Tibial artery (tissue), 4 donors: Measurements from ENCODE around the gene P2RY4.

Experiments
- DNase-seq, 2 donors: peaks; one replicate each; pipeline ENCODE4 v3.0.0-alpha.2; 2019
- H3K27ac ChIP-seq, 2 donors: fragments of 200-600 bp; sonication (generic) in 1 of 2; 1 replicate in 1 of 2; 2 replicates in 1 of 2; pipeline ENCODE4 v1.5.1; 2018 to 2019; ENCODE audit warnings: mild to moderate bottlenecking in 1 of 2
- H3K27me3 ChIP-seq, 2 donors: fragments of 200-600 bp; sonication (generic) in 1 of 2; one replicate each; pipeline versions ENCODE4 v1.5.1 to v1.6.0; 2016 to 2019
- H3K36me3 ChIP-seq, 3 donors: fragments of 200-600 bp; sonication (generic) in 2 of 3; one replicate each; pipeline ENCODE4 v1.5.1; 2016 to 2019; ENCODE audit warnings: mild to moderate bottlenecking in 2 of 3
- H3K4me1 ChIP-seq, 4 donors: fragments of 200-600 bp; sonication (generic) in 2 of 4; 1 replicate in 3 of 4; 2 replicates in 1 of 4; pipeline ENCODE4 v1.5.1; 2016 to 2019
- H3K4me3 ChIP-seq, 2 donors: fragments of 200-600 bp; sonication (generic) in 1 of 2; 1 replicate in 1 of 2; 2 replicates in 1 of 2; pipeline ENCODE4 v1.5.1; 2018 to 2019; ENCODE audit warnings: mild to moderate bottlenecking in 2 of 2
- H3K9me3 ChIP-seq, 3 donors: fragments of 200-600 bp; sonication (generic) in 1 of 3; one replicate each; pipeline ENCODE4 v1.5.1; 2016 to 2019
- intact Hi-C: fragments of 100-400 bp; cut with DNase I; formaldehyde crosslinking; loops from one replicate; pipeline ENCODE4 v1.15.0; 2023; ENCODE audit warnings: low total_unique reads
- TF ChIP-seq, protein P1 (sequence below), 2 experiments: fragments of 200-600 bp in 1 of 2; fragments of 450-650 bp in 1 of 2; IDR thresholded peaks; one replicate each; pipeline ENCODE4 v1.5.1; 2017 to 2019; ENCODE audit warnings: antibody characterized with exemption in 2 of 2, mild to moderate bottlenecking in 1 of 2, moderate library complexity in 1 of 2

Gene P2RY4

DNA sequence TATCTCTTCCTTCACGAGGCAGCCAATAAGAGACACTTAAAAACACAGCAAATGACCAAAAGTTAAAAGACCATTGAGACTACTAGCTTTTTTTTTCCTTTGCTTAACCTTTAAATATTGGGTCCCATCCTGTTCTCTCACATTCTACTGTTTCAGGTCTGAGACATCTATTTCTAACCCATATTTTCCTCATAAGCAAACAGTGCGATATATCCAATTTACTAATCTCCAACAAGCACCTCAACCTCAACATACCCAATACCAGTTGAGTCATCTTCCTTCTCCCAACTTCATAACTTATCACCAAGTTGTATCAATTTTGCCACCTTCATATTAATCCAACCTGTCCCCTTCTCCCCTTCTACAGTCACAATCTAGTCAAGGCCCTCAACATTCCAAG, 18.5 kb downstream of the P2RY4 start:
- TF ChIP-seq, protein P1, sequence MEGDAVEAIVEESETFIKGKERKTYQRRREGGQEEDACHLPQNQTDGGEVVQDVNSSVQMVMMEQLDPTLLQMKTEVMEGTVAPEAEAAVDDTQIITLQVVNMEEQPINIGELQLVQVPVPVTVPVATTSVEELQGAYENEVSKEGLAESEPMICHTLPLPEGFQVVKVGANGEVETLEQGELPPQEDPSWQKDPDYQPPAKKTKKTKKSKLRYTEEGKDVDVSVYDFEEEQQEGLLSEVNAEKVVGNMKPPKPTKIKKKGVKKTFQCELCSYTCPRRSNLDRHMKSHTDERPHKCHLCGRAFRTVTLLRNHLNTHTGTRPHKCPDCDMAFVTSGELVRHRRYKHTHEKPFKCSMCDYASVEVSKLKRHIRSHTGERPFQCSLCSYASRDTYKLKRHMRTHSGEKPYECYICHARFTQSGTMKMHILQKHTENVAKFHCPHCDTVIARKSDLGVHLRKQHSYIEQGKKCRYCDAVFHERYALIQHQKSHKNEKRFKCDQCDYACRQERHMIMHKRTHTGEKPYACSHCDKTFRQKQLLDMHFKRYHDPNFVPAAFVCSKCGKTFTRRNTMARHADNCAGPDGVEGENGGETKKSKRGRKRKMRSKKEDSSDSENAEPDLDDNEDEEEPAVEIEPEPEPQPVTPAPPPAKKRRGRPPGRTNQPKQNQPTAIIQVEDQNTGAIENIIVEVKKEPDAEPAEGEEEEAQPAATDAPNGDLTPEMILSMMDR (IDR thresholded peaks at IDR 0.05) = no peak
- no peaks in the 10 kb centered on the region for H3K9me3 ChIP-seq
- H3K27ac ChIP-seq = no peak overlapping the region
- no peaks in the 10 kb centered on the region for H3K27me3 ChIP-seq
- no peaks in the 10 kb centered on the region for H3K36me3 ChIP-seq
- DNase-seq = no peak
- intact Hi-C loops = no loop called here
- H3K4me1 ChIP-seq = no peaks in the 10 kb centered on the region
- H3K4me3 ChIP-seq = no peak overlapping the region

DNA sequence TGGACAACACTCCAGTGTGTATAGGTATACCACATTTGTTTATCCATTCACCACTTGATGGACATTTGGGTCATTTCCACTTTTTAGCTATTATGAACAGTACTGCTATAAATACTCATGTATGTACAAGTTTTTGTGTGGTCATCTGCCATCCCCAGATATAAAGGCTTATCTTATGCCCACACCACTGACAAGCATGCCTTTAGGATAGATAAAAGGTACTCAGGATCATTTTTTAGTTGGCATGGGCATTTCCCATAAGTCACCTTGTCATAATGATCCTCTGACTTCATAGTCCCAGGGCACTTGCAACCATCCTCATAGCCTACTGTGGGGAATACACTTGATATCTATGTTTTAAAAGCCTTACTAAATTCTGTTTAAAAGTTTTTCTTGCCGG, 19.3 kb downstream of the P2RY4 start:
- intact Hi-C loops = no loop called here
- DNase-seq = no peak
- no peak overlapping the region for H3K27ac ChIP-seq
- TF ChIP-seq, protein P1 (IDR thresholded peaks at IDR 0.05) = no peak
- no peaks in the 10 kb centered on the region for H3K9me3 ChIP-seq
- no peaks in the 10 kb centered on the region for H3K4me1 ChIP-seq
- H3K27me3 ChIP-seq = no peaks in the 10 kb centered on the region
- H3K36me3 ChIP-seq = no peaks in the 10 kb centered on the region
- no peak overlapping the region for H3K4me3 ChIP-seq

DNA sequence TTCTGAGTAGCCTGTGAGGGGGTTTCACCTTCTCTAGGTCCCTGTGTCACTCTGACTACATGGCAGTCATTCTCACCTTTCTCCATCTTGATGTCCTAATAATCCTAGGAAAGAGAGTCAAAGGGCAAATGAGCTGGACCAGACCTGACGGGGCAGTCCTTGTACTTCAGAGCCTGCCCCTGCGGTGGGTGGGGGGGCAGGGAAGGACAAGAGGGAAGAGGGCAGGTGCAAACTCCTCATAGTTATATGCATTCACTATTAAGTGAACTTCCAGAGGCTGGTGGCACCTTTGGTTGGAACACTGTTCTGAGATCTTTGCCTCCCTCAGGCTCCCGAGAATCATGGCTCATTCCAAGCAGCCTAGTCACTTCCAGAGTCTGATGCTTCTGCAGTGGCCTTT, 25.6 kb downstream of the P2RY4 start, which contains the start of gene AWAT1:
Gene AWAT1 (plus strand): TSS at position 301 of the 400 bp plus-strand sequence. CDS start 41 bp downstream, at position 342.
- intact Hi-C loops = no loop called here
- TF ChIP-seq, protein P1 (IDR thresholded peaks at IDR 0.05) = no peak
- H3K4me3 ChIP-seq = no peak within 1 kb of the TSS
- H3K27me3 ChIP-seq = no peaks in the 10 kb centered on the region
- no peak for DNase-seq
- H3K9me3 ChIP-seq = no peaks in the 10 kb centered on the region
- no peaks in the 10 kb centered on the region for H3K36me3 ChIP-seq
- H3K4me1 ChIP-seq = no peaks in the 10 kb centered on the region
- no peak within 1 kb of the TSS for H3K27ac ChIP-seq

DNA sequence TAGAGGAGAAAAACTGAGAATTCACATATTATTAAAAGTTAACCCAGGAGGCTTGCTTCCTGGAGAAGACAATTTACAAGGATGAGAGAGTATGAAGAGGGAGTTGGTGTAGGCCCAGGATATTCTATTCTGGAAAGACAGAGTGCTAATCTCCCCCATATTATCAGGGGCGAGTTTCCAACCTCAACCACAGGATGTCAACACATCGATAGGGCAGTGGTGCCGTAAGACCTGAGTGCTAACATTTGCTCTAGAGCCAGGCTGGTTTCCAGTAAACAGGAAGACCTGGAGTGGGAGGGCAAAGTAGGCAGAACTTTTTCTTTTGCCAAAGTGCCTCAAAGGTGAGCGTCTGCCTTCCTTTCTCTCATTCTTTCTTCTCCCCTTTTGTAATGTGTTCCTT, 28.3 kb downstream of the P2RY4 start:
- no peak for DNase-seq
- Histone ChIP-seq H3K36me3 (no peaks in the 10 kb centered on the region), H3K27ac (no peak overlapping the region), H3K4me3 (no peak overlapping the region), H3K27me3 (no peaks in the 10 kb centered on the region), H3K4me1 (no peaks in the 10 kb centered on the region), H3K9me3 (no peaks in the 10 kb centered on the region)
- intact Hi-C loops = no loop called here
- TF ChIP-seq, protein P1 (IDR thresholded peaks at IDR 0.05) = no peak

DNA sequence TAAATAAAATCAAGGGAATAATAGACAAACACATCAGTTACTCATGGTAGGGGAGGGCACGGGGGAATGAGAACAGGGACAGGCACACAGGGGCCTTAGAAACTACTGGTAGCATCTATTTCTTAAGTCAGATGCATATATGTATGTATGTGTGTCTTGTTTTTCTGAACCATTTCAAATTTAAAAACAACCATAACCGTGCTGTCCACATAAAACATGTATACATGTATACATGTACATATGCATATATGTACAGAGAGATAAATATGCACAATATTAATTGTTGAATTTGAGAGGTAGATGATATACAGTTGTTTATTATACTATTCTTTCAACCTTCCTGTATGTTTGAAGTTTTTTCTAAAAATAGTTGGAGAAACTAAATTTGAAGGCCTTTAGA, 33.3 kb downstream of the P2RY4 start:
- TF ChIP-seq, protein P1 (IDR thresholded peaks at IDR 0.05) = no peak
- no peak overlapping the region for H3K27ac ChIP-seq
- H3K4me1 ChIP-seq = no peaks in the 10 kb centered on the region
- H3K9me3 ChIP-seq = no peaks in the 10 kb centered on the region
- no peaks in the 10 kb centered on the region for H3K27me3 ChIP-seq
- no peak for DNase-seq
- no peaks in the 10 kb centered on the region for H3K36me3 ChIP-seq
- intact Hi-C loops = no loop called here
- no peak overlapping the region for H3K4me3 ChIP-seq

DNA sequence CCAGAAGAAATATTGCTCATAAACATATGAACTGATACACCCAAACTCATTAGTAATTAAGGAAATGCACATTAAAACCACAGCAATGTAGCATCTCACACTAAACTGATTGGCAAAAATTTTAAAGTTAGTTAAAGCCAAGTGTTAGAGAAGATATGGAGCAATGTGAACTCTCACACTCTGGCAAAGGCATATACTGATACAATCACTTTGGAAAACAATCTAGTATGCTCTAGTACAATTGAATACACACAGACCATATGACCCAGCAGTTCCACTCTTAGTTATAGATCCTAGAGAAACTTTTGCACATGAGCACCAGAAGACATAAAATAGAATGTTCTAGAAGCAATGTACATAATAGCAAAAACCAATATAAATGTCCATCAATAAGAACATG, 34.0 kb downstream of the P2RY4 start:
- Histone ChIP-seq H3K4me3 (no peak overlapping the region), H3K27ac (no peak overlapping the region), H3K4me1 (no peaks in the 10 kb centered on the region), H3K36me3 (no peaks in the 10 kb centered on the region), H3K9me3 (no peaks in the 10 kb centered on the region), H3K27me3 (no peaks in the 10 kb centered on the region)
- intact Hi-C loops = no loop called here
- no peak for DNase-seq
- TF ChIP-seq, protein P1 (IDR thresholded peaks at IDR 0.05) = no peak
